HepG2 (cell line): ENCODE data around the gene CCDC77. TPM values are rescaled to one million over a fixed set of nuclear protein-coding genes. Genes with fewer than 3 reads are reported as not detected.

Experiments
- ATF4 ChIP-seq, 2 experiments: fragments of 450-650 bp in 1 of 2; sonication (generic) in 1 of 2; formaldehyde crosslinking; IDR thresholded peaks; 2 replicates each; pipeline versions ENCODE4 v1.5.0 to v1.8.0; 2020 to 2022; ENCODE audit warnings: mild to moderate bottlenecking in 1 of 2, missing genetic modification reagents in 1 of 2
- FOXK2 ChIP-seq: fragments of 450-650 bp; IDR thresholded peaks from 2 replicates; pipeline ENCODE4 v1.6.1; 2016
- PAF1 ChIP-seq: IDR thresholded peaks from 2 replicates; pipeline ENCODE4 v1.6.1; 2016; ENCODE audit warnings: missing genetic modification reagents, missing compliant biosample characterization
- POLR2AphosphoS5 ChIP-seq: IDR thresholded peaks from 2 replicates; pipeline ENCODE4 v1.6.1; 2012; ENCODE audit warnings: low read depth, low read length
- RBAK ChIP-seq: sonication (generic); formaldehyde crosslinking; IDR thresholded peaks from 2 replicates; pipeline ENCODE4 v1.5.1; 2020; ENCODE audit warnings: mild to moderate bottlenecking, missing genetic modification reagents
- SNAPC4 ChIP-seq: sonication (generic); formaldehyde crosslinking; IDR thresholded peaks from 2 replicates; pipeline ENCODE4 v1.4.0; 2020; ENCODE audit warnings: mild to moderate bottlenecking, missing genetic modification reagents
- STAT6 ChIP-seq: sonication (generic); formaldehyde crosslinking; IDR thresholded peaks from 2 replicates; pipeline ENCODE4 v1.4.0; 2020; ENCODE audit warnings: missing genetic modification reagents, mild to moderate bottlenecking, borderline replicate concordance
- THRA ChIP-seq: sonication (generic); formaldehyde crosslinking; IDR thresholded peaks from 2 replicates; pipeline ENCODE4 v1.4.0; 2020; ENCODE audit warnings: missing genetic modification reagents, borderline replicate concordance
- WIZ ChIP-seq: sonication (generic); formaldehyde crosslinking; IDR thresholded peaks from 2 replicates; pipeline ENCODE4 v1.5.1; 2020; ENCODE audit warnings: mild to moderate bottlenecking, missing genetic modification reagents
- ZBTB14 ChIP-seq: sonication (generic); formaldehyde crosslinking; IDR thresholded peaks from 2 replicates; pipeline ENCODE4 v1.4.0; 2020; ENCODE audit warnings: missing genetic modification reagents
- ZNF280D ChIP-seq: sonication (generic); formaldehyde crosslinking; IDR thresholded peaks from 2 replicates; pipeline ENCODE4 v1.5.1; 2020; ENCODE audit warnings: mild to moderate bottlenecking, missing genetic modification reagents
- ZNF644 ChIP-seq: IDR thresholded peaks from 2 replicates; pipeline ENCODE4 v1.6.1; 2016; ENCODE audit warnings: low read depth
- polyA plus RNA-seq, 8 experiments: library from polyadenylated mRNA; depleted of rRNA in 3 of 8; stranded (reverse) in 7 of 8; unstranded in 1 of 8; fragments of >200 nt; fragmentation: Illumina TruSeq in 4 of 8; extraction: Trizol in 4 of 8; gene quantifications; 2 replicates each; pipeline versions ENCODE4 v1.2.1 to v1.2.3, GENCODE V29; 2011 to 2016; ENCODE audit warnings: low read depth in 4 of 8, missing spikeins in 1 of 8, mixed read lengths in 1 of 8; ENCODE audit not compliant: insufficient read depth in 1 of 8
- total RNA-seq, 5 experiments: library from RNA; depleted of rRNA; stranded (reverse); fragments of >200 nt; fragmentation: Illumina TruSeq; extraction: Trizol; gene quantifications; 2 replicates each; pipeline ENCODE4 v1.2.3, GENCODE V29; 2016; ENCODE audit warnings: low read depth in 1 of 5

CCDC77 gene
- total and polyA plus RNA-seq, 2 of the 13 experiments (the other 11 are each of a cell fraction or from before 2014, with no cell fraction given) = 6.4 to 16.4 TPM

- TF ChIP-seq SNAPC4 (CRISPR knock-in tag) (no peak), WIZ (no peak), PAF1 (no peak), POLR2AphosphoS5 (peak; percentile 83), ATF4 (CRISPR knock-in tag; IDR thresholded peaks at IDR 0.05) (0 out of 4 replicates have a peak, but pooled peaks of 1 of the 2 experiments have one; percentile 22), ZBTB14 (no peak), STAT6 (CRISPR knock-in tag) (peak; percentile 25; the same call in 1 of the 2 replicates), FOXK2 (peak; percentile 36), ZNF644 (no peak), ZNF280D (CRISPR knock-in tag) (no peak), THRA (CRISPR knock-in tag) (no peak), RBAK (no peak)
These were observed at the start of gene CCDC77 (continued) for GRCh38 chr12:401235-402028.
